Liver (tissue), 9 donors: ENCODE measurements around the gene C22orf23. TPM values are rescaled to one million over a fixed set of nuclear protein-coding genes. Genes with fewer than 3 reads are reported as not detected.

Experiments used
- DNase-seq: peaks from one replicate; pipeline ENCODE4 v3.0.0-alpha.2; 2017; ENCODE audit warnings: low spot score
- H3K27ac ChIP-seq, 2 donors: one replicate each; pipeline ENCODE4 v1.7.0; 2013; ENCODE audit warnings: inconsistent platforms in 2 of 2, low read length in 2 of 2, control low read depth in 1 of 2, low read depth in 1 of 2, mild to moderate bottlenecking in 1 of 2
- H3K27me3 ChIP-seq, 4 donors: one replicate each; pipeline versions ENCODE4 v1.6.1 to v1.7.0; 2013; ENCODE audit warnings: low read length in 3 of 4, inconsistent platforms in 1 of 4, mild to moderate bottlenecking in 1 of 4, moderate library complexity in 1 of 4; ENCODE audit not compliant: control insufficient read depth in 4 of 4, insufficient read depth in 4 of 4
- H3K36me3 ChIP-seq, 4 donors: one replicate each; pipeline versions ENCODE4 v1.6.1 to v1.7.0; 2013; ENCODE audit warnings: low read length in 3 of 4, mild to moderate bottlenecking in 3 of 4, low read depth in 1 of 4, moderate library complexity in 1 of 4; ENCODE audit not compliant: control insufficient read depth in 4 of 4, insufficient read depth in 3 of 4
- H3K4me1 ChIP-seq, 4 donors: one replicate each; pipeline versions ENCODE4 v1.6.1 to v1.7.0; 2013; ENCODE audit warnings: low read length in 3 of 4, mild to moderate bottlenecking in 3 of 4, moderate library complexity in 1 of 4; ENCODE audit not compliant: control insufficient read depth in 4 of 4, insufficient read depth in 4 of 4
- H3K4me3 ChIP-seq, 3 donors: one replicate each; pipeline versions ENCODE4 v1.6.1 to v1.7.0; 2013; ENCODE audit warnings: low read length in 3 of 3, control low read depth in 1 of 3, low read depth in 1 of 3, mild to moderate bottlenecking in 1 of 3
- H3K9ac ChIP-seq, 2 donors: one replicate each; pipeline ENCODE4 v1.7.0; 2013; ENCODE audit warnings: low read length in 2 of 2, mild to moderate bottlenecking in 2 of 2, moderate library complexity in 2 of 2, control low read depth in 1 of 2, low read depth in 1 of 2
- H3K9me3 ChIP-seq, 4 donors: one replicate each; pipeline versions ENCODE4 v1.6.1 to v1.7.0; 2013; ENCODE audit warnings: low read length in 3 of 4; ENCODE audit not compliant: control insufficient read depth in 4 of 4
- EGR1 ChIP-seq, 2 donors: IDR thresholded peaks; 2 replicates each; pipeline ENCODE4 v1.6.1; 2016 to 2018; ENCODE audit warnings: antibody characterized with exemption in 2 of 2, low read depth in 2 of 2
- FOXA1 ChIP-seq: IDR thresholded peaks from 2 replicates; pipeline ENCODE4 v1.6.1; 2016; ENCODE audit warnings: antibody characterized with exemption
- FOXA2 ChIP-seq: IDR thresholded peaks from 2 replicates; pipeline ENCODE4 v1.6.1; 2016; ENCODE audit warnings: antibody characterized with exemption
- GABPA ChIP-seq, 2 donors: IDR thresholded peaks in 1 of 2; conservative IDR thresholded peaks in 1 of 2; 2 replicates each; pipeline ENCODE4 v1.6.1; 2016; ENCODE audit warnings: antibody characterized with exemption in 2 of 2, mild to moderate bottlenecking in 1 of 2, moderate library complexity in 1 of 2
- HNF4G ChIP-seq: IDR thresholded peaks from 2 replicates; pipeline ENCODE4 v1.6.1; 2016; ENCODE audit warnings: antibody characterized with exemption
- JUND ChIP-seq, 2 donors: IDR thresholded peaks; 2 replicates each; pipeline ENCODE4 v1.6.1; 2016; ENCODE audit warnings: antibody characterized with exemption in 2 of 2
- NR2F2 ChIP-seq: IDR thresholded peaks from 2 replicates; pipeline ENCODE4 v1.6.1; 2016; ENCODE audit warnings: antibody characterized with exemption
- REST ChIP-seq: IDR thresholded peaks from 2 replicates; pipeline ENCODE4 v1.6.1; 2016; ENCODE audit warnings: antibody characterized with exemption, mild to moderate bottlenecking
- RXRA ChIP-seq, 2 donors: IDR thresholded peaks; 2 replicates each; pipeline ENCODE4 v1.6.1; 2017 to 2018; ENCODE audit warnings: antibody characterized with exemption in 2 of 2, mild to moderate bottlenecking in 1 of 2
- SP1 ChIP-seq: IDR thresholded peaks from 2 replicates; pipeline ENCODE4 v1.6.1; 2018; ENCODE audit warnings: antibody characterized with exemption, mild to moderate bottlenecking
- TAF1 ChIP-seq: conservative IDR thresholded peaks from 2 replicates; pipeline ENCODE4 v1.6.1; 2016; ENCODE audit warnings: antibody characterized with exemption, mild to moderate bottlenecking
- YY1 ChIP-seq: IDR thresholded peaks from 2 replicates; pipeline ENCODE4 v1.6.1; 2016; ENCODE audit warnings: antibody characterized with exemption, mild to moderate bottlenecking
- ZBTB33 ChIP-seq: IDR thresholded peaks from 2 replicates; pipeline ENCODE4 v1.6.1; 2016; ENCODE audit warnings: antibody characterized with exemption
- WGBS: extraction: QIAGEN DNeasy Blood & Tissue Kit; methylation state at CpG from one replicate; pipeline ENCODE4 v1.1.7; 2013; 5-methylcytosine and 5-hydroxymethylcytosine counted together
- polyA plus RNA-seq, 2 donors: library from polyadenylated mRNA; stranded (reverse) in 1 of 2; unstranded in 1 of 2; fragments of 200-250 nt in 1 of 2; fragments of >200 nt in 1 of 2; fragmentation: Nextera tagmentation in 1 of 2; extraction: Ambion mirVana in 1 of 2; gene quantifications; one replicate each; pipeline versions ENCODE4 v1.2.1 to v1.2.3, GENCODE V29; 2013 to 2015
- total RNA-seq, 2 donors: library from RNA; depleted of rRNA; stranded (reverse); fragments of >200 nt; gene quantifications; one replicate each; pipeline ENCODE4 v1.2.3, GENCODE V29; 2014
- TF ChIP-seq, protein P1 (sequence below): IDR thresholded peaks from 2 replicates; pipeline ENCODE4 v1.6.1; 2016; ENCODE audit warnings: antibody characterized with exemption
- TF ChIP-seq, protein P2 (sequence below): IDR thresholded peaks from 2 replicates; pipeline ENCODE4 v1.6.1; 2016; ENCODE audit warnings: antibody characterized with exemption
- TF ChIP-seq, protein P3 (sequence below): fragments of 150-350 bp; IDR thresholded peaks from 2 replicates; pipeline ENCODE4 v1.5.1; 2017; ENCODE audit warnings: improper control_type of control experiment, low read depth, low read length; ENCODE audit not compliant: missing input control
- donor health status: healthy.
- donor health status: healthy.
- donor health status: healthy.
- donor health status: healthy.
- donor health status: healthy.

Gene C22orf23
- total and polyA plus RNA-seq, 4 donors: 0.02 TPM; not detected in 3

- H3K4me1 ChIP-seq: peaks cover 0 to 12% (median 5%) of the 10 kb centered on the region in 4 donors
- no peak overlapping the region for H3K27ac ChIP-seq
- WGBS: 92% methylated on average over 15 of the region's 15 CpGs
- H3K27me3 ChIP-seq: no peaks in the 10 kb centered on the region
- peaks cover 0 to 6% (median 1%) of the 10 kb centered on the region in 4 donors for H3K36me3 ChIP-seq
- no peak for DNase-seq
- H3K4me3 ChIP-seq: no peak overlapping the region
- no peak overlapping the region for H3K9ac ChIP-seq
- TF ChIP-seq EGR1 (IDR thresholded peaks at IDR 0.05; ENCODE audit: low read depth in 2 of 2) (no peak), JUND (IDR thresholded peaks at IDR 0.05) (no peak), FOXA2 (no peak), HNF4G (no peak), TAF1 (no peak), GABPA (IDR thresholded peaks at IDR 0.05 in 1 of 2, conservative IDR thresholded peaks at IDR 0.05 in 1 of 2) (no peak), SP1 (no peak), RXRA (IDR thresholded peaks at IDR 0.05) (no peak), ZBTB33 (no peak), NR2F2 (no peak), FOXA1 (no peak), YY1 (no peak), REST (no peak)
- TF ChIP-seq, protein P1, sequence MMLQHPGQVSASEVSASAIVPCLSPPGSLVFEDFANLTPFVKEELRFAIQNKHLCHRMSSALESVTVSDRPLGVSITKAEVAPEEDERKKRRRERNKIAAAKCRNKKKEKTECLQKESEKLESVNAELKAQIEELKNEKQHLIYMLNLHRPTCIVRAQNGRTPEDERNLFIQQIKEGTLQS: no peak
- TF ChIP-seq, protein P2, sequence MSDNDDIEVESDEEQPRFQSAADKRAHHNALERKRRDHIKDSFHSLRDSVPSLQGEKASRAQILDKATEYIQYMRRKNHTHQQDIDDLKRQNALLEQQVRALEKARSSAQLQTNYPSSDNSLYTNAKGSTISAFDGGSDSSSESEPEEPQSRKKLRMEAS: no peak
- TF ChIP-seq, protein P3, sequence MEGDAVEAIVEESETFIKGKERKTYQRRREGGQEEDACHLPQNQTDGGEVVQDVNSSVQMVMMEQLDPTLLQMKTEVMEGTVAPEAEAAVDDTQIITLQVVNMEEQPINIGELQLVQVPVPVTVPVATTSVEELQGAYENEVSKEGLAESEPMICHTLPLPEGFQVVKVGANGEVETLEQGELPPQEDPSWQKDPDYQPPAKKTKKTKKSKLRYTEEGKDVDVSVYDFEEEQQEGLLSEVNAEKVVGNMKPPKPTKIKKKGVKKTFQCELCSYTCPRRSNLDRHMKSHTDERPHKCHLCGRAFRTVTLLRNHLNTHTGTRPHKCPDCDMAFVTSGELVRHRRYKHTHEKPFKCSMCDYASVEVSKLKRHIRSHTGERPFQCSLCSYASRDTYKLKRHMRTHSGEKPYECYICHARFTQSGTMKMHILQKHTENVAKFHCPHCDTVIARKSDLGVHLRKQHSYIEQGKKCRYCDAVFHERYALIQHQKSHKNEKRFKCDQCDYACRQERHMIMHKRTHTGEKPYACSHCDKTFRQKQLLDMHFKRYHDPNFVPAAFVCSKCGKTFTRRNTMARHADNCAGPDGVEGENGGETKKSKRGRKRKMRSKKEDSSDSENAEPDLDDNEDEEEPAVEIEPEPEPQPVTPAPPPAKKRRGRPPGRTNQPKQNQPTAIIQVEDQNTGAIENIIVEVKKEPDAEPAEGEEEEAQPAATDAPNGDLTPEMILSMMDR: no peak
- H3K9me3 ChIP-seq: no peaks in the 10 kb centered on the region
Observed at GRCh38 chr22:37910890-37911672, 42.3 kb downstream of the C22orf23 start.
